Ovary (tissue), 3 donors: ENCODE measurements around the gene APCDD1.

Source experiments
- CTCF ChIP-seq, 3 donors: fragments of 450-650 bp in 2 of 3; fragments of 200-600 bp in 1 of 3; IDR thresholded peaks; one replicate each; pipeline versions ENCODE4 v1.5.1 to v1.8.0; 2016 to 2022; ENCODE audit warnings: antibody characterized with exemption in 3 of 3, mild to moderate bottlenecking in 1 of 3
- POLR2A ChIP-seq: fragments of 450-650 bp; IDR thresholded peaks from one replicate; pipeline ENCODE4 v1.6.1; 2017; ENCODE audit warnings: antibody characterized with exemption, mild to moderate bottlenecking, moderate library complexity
- donor health status: DM: no; HTN: no; CAD: no.

- TF ChIP-seq POLR2A (no peak), CTCF (IDR thresholded peaks at IDR 0.05) (no peak)
Observed at GRCh38 chr18:10495936-10496335, 41.5 kb downstream of the APCDD1 start.
